CD4-positive, CD25-positive, alpha-beta regulatory T cell (primary cell): ENCODE data around the gene UBE2H. TPM values are rescaled to one million over a fixed set of nuclear protein-coding genes. Genes with fewer than 3 reads are reported as not detected.

Source experiments
- ATAC-seq, 2 donors: fragments of 150-1000 bp; cut with Tn5 transposase; one replicate each; pipeline ENCODE4 v1.10.0; 2021; ENCODE audit warnings: low read depth in 2 of 2, moderate number of reproducible peaks in 2 of 2, moderate library complexity in 1 of 2
- DNase-seq, 3 donors: peaks; one replicate each; pipeline versions ENCODE4 v3.0.0 to v3.0.0-alpha.2; 2012 to 2022; ENCODE audit warnings: mixed read lengths in 1 of 3
- H3K27ac ChIP-seq: one replicate; pipeline ENCODE4 v1.7.0; 2013; ENCODE audit warnings: mild to moderate bottlenecking, low read length; ENCODE audit not compliant: insufficient read depth, poor library complexity, severe bottlenecking
- H3K27me3 ChIP-seq: one replicate; pipeline ENCODE4 v1.7.0; 2013; ENCODE audit warnings: low read length; ENCODE audit not compliant: control insufficient read depth, insufficient read depth
- H3K36me3 ChIP-seq: one replicate; pipeline ENCODE4 v1.7.0; 2013; ENCODE audit warnings: mild to moderate bottlenecking, low read length, moderate library complexity; ENCODE audit not compliant: control insufficient read depth, insufficient read depth
- H3K4me1 ChIP-seq: 2 replicates; pipeline ENCODE4 v1.7.0; 2013; ENCODE audit warnings: mild to moderate bottlenecking, low read length; ENCODE audit not compliant: insufficient read depth, control insufficient read depth, poor library complexity, severe bottlenecking
- H3K4me3 ChIP-seq: one replicate; pipeline ENCODE4 v1.7.0; 2013; ENCODE audit warnings: low read depth, mild to moderate bottlenecking, low read length, moderate library complexity
- H3K9me3 ChIP-seq, 2 experiments: 1 replicate in 1 of 2; 2 replicates in 1 of 2; pipeline ENCODE4 v1.7.0; 2013; ENCODE audit warnings: low read length in 2 of 2, mild to moderate bottlenecking in 1 of 2, moderate library complexity in 1 of 2; ENCODE audit not compliant: control insufficient read depth in 2 of 2
- H3K27ac Mint-ChIP-seq, 3 donors: one replicate each; pipeline ENCODE4 v1.8.0; 2020 to 2022; ENCODE audit warnings: mild to moderate bottlenecking in 3 of 3, mixed read lengths in 3 of 3, moderate library complexity in 2 of 3
- H3K27me3 Mint-ChIP-seq: one replicate; pipeline ENCODE4 v1.8.0; 2022; ENCODE audit warnings: mild to moderate bottlenecking, mixed read lengths
- H3K36me3 Mint-ChIP-seq: one replicate; pipeline ENCODE4 v1.8.0; 2020; ENCODE audit warnings: mixed read lengths
- H3K4me1 Mint-ChIP-seq, 4 donors: one replicate each; pipeline ENCODE4 v1.8.0; 2020 to 2022; ENCODE audit warnings: mixed read lengths in 4 of 4, mild to moderate bottlenecking in 1 of 4
- H3K4me3 Mint-ChIP-seq, 4 donors: one replicate each; pipeline ENCODE4 v1.8.0; 2020 to 2022; ENCODE audit warnings: mild to moderate bottlenecking in 4 of 4, mixed read lengths in 4 of 4, moderate library complexity in 3 of 4
- H3K9me3 Mint-ChIP-seq, 7 donors: one replicate each; pipeline ENCODE4 v1.8.0; 2020 to 2022; ENCODE audit warnings: mixed read lengths in 7 of 7, mild to moderate bottlenecking in 3 of 7, moderate library complexity in 2 of 7
- polyA plus RNA-seq, 4 donors: library from polyadenylated mRNA; unstranded; fragments of 300-500 nt; fragmentation: Illumina TruSeq; gene quantifications; one replicate each; pipeline ENCODE4 v1.2.3, GENCODE V29; 2021
- total RNA-seq: library from RNA; stranded (reverse); gene quantifications from one replicate; pipeline ENCODE4 v1.2.3, GENCODE V29; 2022

The UBE2H gene
- total and polyA plus RNA-seq, 5 donors from 2014 or later: 50.7 to 109 (median 63.5) TPM

DNA sequence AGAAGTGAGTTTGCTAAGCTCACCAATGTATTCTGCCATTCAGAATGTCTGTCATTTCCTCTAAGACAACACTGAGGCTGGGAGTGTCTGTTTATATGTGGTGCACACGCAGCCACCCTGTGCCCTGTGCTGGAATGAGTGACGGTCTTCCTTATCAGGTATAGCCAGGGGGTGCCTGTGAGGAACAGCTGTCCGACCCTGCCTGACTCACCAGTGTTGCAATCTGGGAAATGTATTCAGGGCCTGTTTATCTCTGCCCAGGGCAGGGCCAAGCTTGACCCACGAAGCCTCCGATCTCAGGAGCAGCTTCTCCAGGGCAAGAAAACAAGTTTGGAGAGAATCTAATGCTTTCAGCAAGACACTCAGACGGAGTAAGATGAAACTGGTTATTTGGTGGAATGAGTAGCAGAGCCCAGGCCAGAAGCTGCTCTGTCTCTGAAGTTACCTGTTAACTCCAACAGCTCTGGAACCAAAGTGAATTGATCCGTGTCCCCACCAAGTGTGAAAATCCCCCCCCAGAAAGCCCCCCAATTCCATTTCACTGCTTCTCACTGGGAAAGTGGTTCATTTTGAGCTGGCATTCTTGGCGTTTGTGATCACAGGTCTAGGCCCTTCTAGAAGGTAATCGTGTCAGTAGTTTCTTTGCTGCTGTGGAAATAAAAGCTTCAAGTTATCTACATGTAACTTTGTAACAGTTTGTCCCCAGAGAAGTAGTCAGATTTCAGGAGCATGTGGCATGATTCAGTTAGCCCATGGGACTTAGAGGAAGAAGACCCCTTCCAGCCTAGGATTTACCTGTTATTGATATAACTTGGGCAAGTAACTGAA, 6.1 kb upstream of the UBE2H start:
- no peaks in the 10 kb centered on the region for H3K36me3 ChIP-seq
- no peaks in the 10 kb centered on the region for H3K9me3 Mint-ChIP-seq
- peak overlapping the region in 1 of 3 donors; percentile 47 for H3K27ac Mint-ChIP-seq
- ATAC-seq (no peak), DNase-seq (no peak)
- peaks cover 0 to 13% (median under 1%) of the 10 kb centered on the region in 4 donors for H3K4me1 Mint-ChIP-seq
- H3K4me1 ChIP-seq: no peaks in the 10 kb centered on the region
- no peak overlapping the region for H3K4me3 ChIP-seq
- H3K27ac ChIP-seq: no peak overlapping the region
- H3K9me3 ChIP-seq: no peaks in the 10 kb centered on the region
- H3K4me3 Mint-ChIP-seq: peak overlapping the region in 2 of 4 donors; percentile 48 to 65
- peaks cover 21% of the 10 kb centered on the region for H3K27me3 Mint-ChIP-seq
- no peaks in the 10 kb centered on the region for H3K27me3 ChIP-seq
- peaks cover 4% of the 10 kb centered on the region for H3K36me3 Mint-ChIP-seq

- Mint-ChIP-seq H3K9me3 (peaks cover 0 to 1% (median 0%) of the 10 kb centered on the region in 7 donors), H3K4me3 (peak overlapping the region in 2 of 4 donors; percentile 43 to 85)
These were observed 3.3 kb upstream of the UBE2H start for GRCh38 chr7:129955993-129956543.

DNA sequence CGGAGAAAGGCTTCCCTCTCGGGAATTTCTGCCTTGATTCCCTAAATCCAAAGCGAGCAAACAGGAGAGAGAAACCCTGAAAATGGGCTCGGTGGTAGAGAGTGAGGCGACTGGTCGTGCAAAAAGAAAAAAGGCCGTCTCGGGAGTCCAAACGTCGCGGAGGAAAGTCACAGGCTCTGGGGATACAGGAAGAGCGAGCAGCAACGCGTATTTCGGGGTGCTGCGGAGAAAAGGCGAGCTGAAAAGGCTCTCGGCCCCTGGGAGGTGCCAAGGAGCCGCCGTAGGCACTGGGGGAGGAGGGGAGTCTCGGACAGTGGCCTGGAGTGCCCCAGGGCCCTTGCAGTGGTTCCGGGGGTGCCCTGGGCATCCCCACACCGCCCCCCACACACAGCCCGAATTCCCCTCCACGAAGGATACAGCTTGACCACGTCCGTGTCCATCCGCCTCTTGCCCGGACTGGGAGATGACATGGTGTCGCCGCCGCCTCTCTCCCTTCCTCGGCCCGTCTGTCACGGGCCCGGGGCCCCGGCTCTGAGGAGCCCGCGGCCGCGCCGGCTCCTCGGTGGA, 591 bp downstream of the UBE2H start:
- DNase-seq: peak; percentile 11 to 61 (median 44)
- H3K27me3 Mint-ChIP-seq: no peaks in the 10 kb centered on the region
- H3K9me3 ChIP-seq: no peaks in the 10 kb centered on the region
- no peaks in the 10 kb centered on the region for H3K27me3 ChIP-seq
- peaks cover 0 to 1% (median 0%) of the 10 kb centered on the region in 7 donors for H3K9me3 Mint-ChIP-seq
- peaks cover 3% of the 10 kb centered on the region for H3K36me3 Mint-ChIP-seq
- H3K4me3 ChIP-seq: peak overlapping the region; percentile 96
- H3K27ac Mint-ChIP-seq: peak overlapping the region in 1 of 3 donors; percentile 98
- peaks cover 42% of the 10 kb centered on the region for H3K4me1 ChIP-seq
- H3K4me1 Mint-ChIP-seq: peaks cover 0 to 14% (median 7%) of the 10 kb centered on the region in 4 donors
- peak overlapping the region; percentile 89 for H3K27ac ChIP-seq
- peak; percentile 3 to 7 for ATAC-seq
- no peaks in the 10 kb centered on the region for H3K36me3 ChIP-seq
- no peak overlapping the region for H3K4me3 Mint-ChIP-seq

More at GRCh38 chr7:129955993-129956543, 3.3 kb upstream of the UBE2H start:
- no peaks in the 10 kb centered on the region for H3K36me3 ChIP-seq
- H3K36me3 Mint-ChIP-seq: peaks cover 3% of the 10 kb centered on the region
- H3K27me3 ChIP-seq: no peaks in the 10 kb centered on the region
- no peak for DNase-seq
- H3K27ac ChIP-seq: no peak overlapping the region
- no peaks in the 10 kb centered on the region for H3K9me3 ChIP-seq
- H3K4me1 ChIP-seq: peaks cover 12% of the 10 kb centered on the region
- no peak overlapping the region for H3K4me3 ChIP-seq
- no peak for ATAC-seq
- peaks cover 17% of the 10 kb centered on the region for H3K27me3 Mint-ChIP-seq
- H3K4me1 Mint-ChIP-seq: peaks cover 0 to 14% (median 9%) of the 10 kb centered on the region in 4 donors
- peak overlapping the region in 1 of 3 donors; percentile 76 for H3K27ac Mint-ChIP-seq

DNA sequence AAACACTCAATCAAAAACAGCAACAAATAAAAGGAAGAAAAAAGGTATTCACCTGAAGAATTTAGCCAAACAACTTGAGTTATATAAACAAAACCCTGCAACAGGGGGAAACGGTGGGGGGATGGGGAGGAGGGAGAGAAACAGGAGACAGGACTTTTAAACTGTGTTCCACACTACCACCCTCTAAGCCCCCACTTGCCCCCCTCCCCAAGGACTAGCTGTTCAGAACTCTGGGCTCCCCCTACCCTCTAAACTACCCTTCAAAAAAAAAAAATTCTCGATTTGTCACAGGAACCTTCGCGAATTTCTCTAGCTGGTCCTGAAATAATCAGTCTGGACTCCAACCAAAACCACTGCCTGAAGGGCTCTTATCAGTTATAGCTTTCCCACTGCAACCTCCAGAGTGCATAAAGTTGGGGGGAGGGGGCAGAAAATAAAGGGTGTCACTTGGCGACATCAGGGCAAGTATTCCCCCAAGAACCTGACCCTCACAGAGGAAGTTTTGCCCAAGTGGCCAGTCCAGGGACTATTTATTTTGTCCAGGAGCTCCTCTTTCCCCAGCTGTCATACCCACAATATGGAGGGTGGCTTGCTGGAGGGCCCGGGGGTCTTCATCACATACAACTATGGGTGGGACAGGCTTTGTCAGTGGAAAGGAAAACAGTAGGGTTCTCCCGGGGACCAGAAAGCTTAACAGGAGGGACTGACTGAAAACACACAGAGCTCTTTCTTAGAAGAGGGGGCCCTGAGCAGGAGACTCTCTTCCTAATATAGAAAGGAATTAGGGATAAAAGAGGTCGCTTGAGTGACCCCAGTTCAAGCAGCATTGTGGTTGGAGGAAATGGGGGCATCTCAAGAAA, 1.3 kb downstream of the UBE2H start:
- Mint-ChIP-seq H3K4me1 (peaks cover 0 to 14% (median 13%) of the 10 kb centered on the region in 4 donors), H3K36me3 (peaks cover 6% of the 10 kb centered on the region), H3K27me3 (no peaks in the 10 kb centered on the region), H3K27ac (peak overlapping the region in 1 of 3 donors; percentile 98), H3K4me3 (no peak overlapping the region), H3K9me3 (peaks cover 0 to 1% (median 0%) of the 10 kb centered on the region in 7 donors)
- DNase-seq (peak in 2 of 3 donors; percentile 5 to 6), ATAC-seq (no peak)
- Histone ChIP-seq H3K27ac (peak overlapping the region; percentile 89), H3K27me3 (no peaks in the 10 kb centered on the region), H3K9me3 (no peaks in the 10 kb centered on the region), H3K4me1 (peaks cover 42% of the 10 kb centered on the region), H3K36me3 (no peaks in the 10 kb centered on the region), H3K4me3 (peak overlapping the region; percentile 96)

DNA sequence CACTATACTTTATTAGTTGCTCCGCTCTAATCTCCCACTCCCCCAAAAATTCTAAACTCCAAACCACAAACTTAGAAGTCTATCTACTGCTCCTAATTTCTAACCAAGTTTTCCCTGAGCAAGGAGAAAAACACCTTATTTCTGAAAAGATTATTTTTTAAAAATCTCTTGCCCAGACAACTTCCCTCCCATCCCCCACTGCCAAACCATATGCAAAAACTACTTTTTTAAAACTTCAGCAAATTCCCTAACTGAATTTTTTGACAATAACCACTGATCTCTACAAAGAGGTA, 1.9 kb downstream of the UBE2H start:
- Histone ChIP-seq H3K27me3 (no peaks in the 10 kb centered on the region), H3K36me3 (no peaks in the 10 kb centered on the region), H3K9me3 (no peaks in the 10 kb centered on the region), H3K4me1 (peaks cover 42% of the 10 kb centered on the region), H3K27ac (peak overlapping the region; percentile 89), H3K4me3 (peak overlapping the region; percentile 96)
- Mint-ChIP-seq H3K4me3 (no peak overlapping the region), H3K36me3 (peaks cover 8% of the 10 kb centered on the region), H3K9me3 (peaks cover 0 to 1% (median 0%) of the 10 kb centered on the region in 7 donors), H3K4me1 (peaks cover 0 to 16% (median 13%) of the 10 kb centered on the region in 4 donors), H3K27ac (no peak overlapping the region), H3K27me3 (no peaks in the 10 kb centered on the region)
- DNase-seq (peak in 1 of 3 donors; percentile 10), ATAC-seq (no peak)

GRCh38 chr7:129950191-129950932, 2.4 kb downstream of the UBE2H start:
- H3K27me3 ChIP-seq: no peaks in the 10 kb centered on the region
- Mint-ChIP-seq H3K4me1 (peaks cover under 1 to 16% (median 15%) of the 10 kb centered on the region in 4 donors), H3K9me3 (peaks cover 0 to 1% (median 0%) of the 10 kb centered on the region in 7 donors), H3K27ac (no peak overlapping the region), H3K36me3 (peaks cover 8% of the 10 kb centered on the region), H3K27me3 (no peaks in the 10 kb centered on the region), H3K4me3 (no peak overlapping the region)
- H3K36me3 ChIP-seq: no peaks in the 10 kb centered on the region
- no peaks in the 10 kb centered on the region for H3K9me3 ChIP-seq
- DNase-seq: peak in 2 of 3 donors; percentile 14 to 16
- H3K27ac ChIP-seq: peak overlapping the region; percentile 89
- H3K4me3 ChIP-seq: peak overlapping the region; percentile 96
- peaks cover 42% of the 10 kb centered on the region for H3K4me1 ChIP-seq
- ATAC-seq: no peak
